ENCODE results near the gene SPG11. TPM values are rescaled to one million over a fixed set of nuclear protein-coding genes. Genes with fewer than 3 reads are reported as not detected.

Gene SPG11
- total and polyA plus RNA-seq, 2 of the 13 experiments (the other 11 are each of a cell fraction or from before 2014, with no cell fraction given), result 31.5 to 40.7 TPM

GRCh38 chr15:44595656-44596510 is 67.6 kb downstream of the SPG11 start:
- WGBS (ENCODE audit: low lambda C conversion rate), result 96% methylated on average over 3 of the region's 3 CpGs
- Histone ChIP-seq H3K9me3 (ENCODE audit: low read length) (no peaks in the 10 kb centered on the region), H3K79me2 (ENCODE audit: insufficient read depth, low read length) (no peaks in the 10 kb centered on the region), H4K20me1 (ENCODE audit: insufficient read depth, low read length) (no peaks in the 10 kb centered on the region), H3K27me3 (ENCODE audit: control insufficient read depth in 1 of 2, insufficient read depth in 2 of 2, low read length in 2 of 2) (no peaks in the 10 kb centered on the region), H3K27ac (ENCODE audit: extremely low read length, insufficient read depth, low read length) (no peak overlapping the region), H3K4me2 (ENCODE audit: low read depth, low read length) (no peak overlapping the region), H2AFZ (ENCODE audit: low read length) (no peak overlapping the region), H3K4me3 (replicated peaks in 1 of 3; ENCODE audit: insufficient read depth in 1 of 3, low read depth in 2 of 3, low read length in 3 of 3) (no peak overlapping the region), H3K9ac (ENCODE audit: insufficient read depth, low read depth, low read length) (no peak overlapping the region), H3K4me1 (ENCODE audit: insufficient read depth, low read length) (no peaks in the 10 kb centered on the region), H3K36me3 (replicated peaks in 1 of 2; ENCODE audit: control insufficient read depth in 1 of 2, insufficient read depth in 2 of 2, low read length in 2 of 2) (peaks cover 11 to 47% of the 10 kb centered on the region in 2 experiments)
- DNase-seq (ENCODE audit: low spot score), result no peak
- intact Hi-C loops (cut with micrococcal nuclease; ENCODE audit: unreplicated experiment) (no loop called here), in situ Hi-C loops (cut with HindIII; ENCODE audit: extremely low pct_ligation_motif_present, low pct_unique_long_range_greater_than_20kb) (loop anchor here (25.0 kb wide), 1 partner anchor 316 kb away; no protein-coding TSS in a partner anchor)
- no peak for FAIRE-seq
- CTCF ChIA-PET (ENCODE audit: low intra/inter-chr PET ratio, low total read pairs), result no interaction called here
- POLR2A ChIA-PET, result no interaction called here
- no peak for ATAC-seq
- BruUV-seq (replicated peaks), result no TSS peak
- TF ChIP-seq SNAPC2 (CRISPR knock-in tag; IDR thresholded peaks at IDR 0.05), result no peak
- TF ChIP-seq ZBTB38 (CRISPR knock-in tag; IDR thresholded peaks at IDR 0.05), result no peak
- no peak for TF ChIP-seq DPF2 (CRISPR knock-in tag; IDR thresholded peaks at IDR 0.05; ENCODE audit: borderline replicate concordance, low read depth)
- TF ChIP-seq ZMYM4 (CRISPR knock-in tag; IDR thresholded peaks at IDR 0.05), result no peak
- TF ChIP-seq ZNF383 (CRISPR knock-in tag; IDR thresholded peaks at IDR 0.05; ENCODE audit: borderline replicate concordance), result no peak
- no peak for TF ChIP-seq GZF1 (CRISPR knock-in tag; IDR thresholded peaks at IDR 0.05)
- no peak for TF ChIP-seq ZMYM2 (CRISPR knock-in tag; IDR thresholded peaks at IDR 0.05)
- TF ChIP-seq RFXAP (CRISPR knock-in tag; IDR thresholded peaks at IDR 0.05; ENCODE audit: borderline replicate concordance), result no peak

- 93% methylated on average over 1 of the region's 1 CpG for WGBS (ENCODE audit: low lambda C conversion rate)
- H3K36me3 ChIP-seq (replicated peaks in 1 of 2; ENCODE audit: control insufficient read depth in 1 of 2, insufficient read depth in 2 of 2, low read length in 2 of 2), result peaks cover 14 to 53% of the 10 kb centered on the region in 2 experiments
- H3K79me2 ChIP-seq (ENCODE audit: insufficient read depth, low read length), result no peaks in the 10 kb centered on the region
- no peaks in the 10 kb centered on the region for H3K4me1 ChIP-seq (ENCODE audit: insufficient read depth, low read length)
- H4K20me1 ChIP-seq (ENCODE audit: insufficient read depth, low read length), result no peaks in the 10 kb centered on the region
- in situ Hi-C loops (cut with HindIII; ENCODE audit: extremely low pct_ligation_motif_present, low pct_unique_long_range_greater_than_20kb) (loop anchor here (25.0 kb wide), 1 partner anchor 317 kb away; no protein-coding TSS in a partner anchor), intact Hi-C loops (cut with micrococcal nuclease; ENCODE audit: unreplicated experiment) (no loop called here)
- H2AFZ ChIP-seq (ENCODE audit: low read length), result no peak overlapping the region
- ATAC-seq, result no peak
- no peaks in the 10 kb centered on the region for H3K27me3 ChIP-seq (ENCODE audit: control insufficient read depth in 1 of 2, insufficient read depth in 2 of 2, low read length in 2 of 2)
- H3K9ac ChIP-seq (ENCODE audit: insufficient read depth, low read depth, low read length), result no peak overlapping the region
- no TSS peak for BruUV-seq (replicated peaks)
- DNase-seq (ENCODE audit: low spot score), result no peak
- no peaks in the 10 kb centered on the region for H3K9me3 ChIP-seq (ENCODE audit: low read length)
- H3K4me2 ChIP-seq (ENCODE audit: low read depth, low read length), result no peak overlapping the region
- no peak overlapping the region for H3K4me3 ChIP-seq (replicated peaks in 1 of 3; ENCODE audit: insufficient read depth in 1 of 3, low read depth in 2 of 3, low read length in 3 of 3)
- ChIA-PET POLR2A (no interaction called here), CTCF (ENCODE audit: low intra/inter-chr PET ratio, low total read pairs) (no interaction called here)
- FAIRE-seq, result no peak
- no peak overlapping the region for H3K27ac ChIP-seq (ENCODE audit: extremely low read length, insufficient read depth, low read length)
- TF ChIP-seq HINFP (CRISPR knock-in tag; IDR thresholded peaks at IDR 0.05; ENCODE audit: low read depth), result no peak
- no peak for TF ChIP-seq PATZ1 (CRISPR knock-in tag; IDR thresholded peaks at IDR 0.05)
- no peak for TF ChIP-seq ZNF343 (CRISPR knock-in tag; IDR thresholded peaks at IDR 0.05)
- TF ChIP-seq ZNF550 (CRISPR knock-in tag; IDR thresholded peaks at IDR 0.05; ENCODE audit: borderline replicate concordance), result no peak
- TF ChIP-seq PRPF4 (IDR thresholded peaks at IDR 0.05; ENCODE audit: low read depth, low read length, poor library complexity, severe bottlenecking), result no peak
Observed at GRCh38 chr15:44595246-44595645, 68.2 kb downstream of the SPG11 start.
